ENCODE measurements around the gene KLHL29.

KLHL29 gene

DNA sequence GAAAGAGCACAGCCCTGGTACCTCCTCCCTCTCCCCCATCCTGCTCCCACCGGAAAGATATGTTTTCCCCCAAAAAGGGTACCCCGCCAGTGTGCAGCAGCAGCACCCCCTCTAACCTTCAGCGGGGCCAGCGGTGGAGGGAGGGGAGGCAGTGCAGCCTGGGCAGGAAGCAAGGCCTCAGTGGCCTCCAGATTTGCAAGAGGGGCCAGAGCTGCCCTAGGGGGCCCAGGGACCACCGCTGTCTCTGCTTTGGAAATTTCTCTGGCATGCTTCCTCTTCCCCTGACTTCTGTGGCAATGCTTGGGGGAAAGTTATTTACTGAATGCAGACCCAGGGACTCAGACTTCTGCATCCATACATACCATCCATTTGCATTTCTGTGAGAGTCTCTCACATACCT, 111.5 kb downstream of the KLHL29 start:
- DNase-seq: no peak

DNA sequence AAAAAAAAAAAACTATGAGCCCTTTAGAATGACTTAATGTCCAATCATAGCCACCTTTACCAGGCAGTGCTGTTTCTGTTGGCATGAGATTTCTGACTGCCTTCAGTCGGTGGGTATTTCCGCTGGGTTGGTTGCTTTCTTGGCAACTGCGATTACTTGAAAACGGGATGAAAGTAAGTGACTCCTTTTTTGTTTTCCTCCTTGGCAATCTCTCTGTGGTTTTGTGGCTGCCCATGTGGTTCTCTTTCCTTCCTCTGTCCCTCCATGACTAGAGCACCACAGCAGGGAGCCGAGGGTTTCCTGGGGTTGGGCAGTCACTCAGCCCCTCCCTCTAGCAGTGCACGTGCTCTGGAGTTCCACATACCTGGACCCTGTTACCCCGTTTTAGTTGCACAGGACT, 112.1 kb downstream of the KLHL29 start:
- DNase-seq: peak; percentile 35

DNA sequence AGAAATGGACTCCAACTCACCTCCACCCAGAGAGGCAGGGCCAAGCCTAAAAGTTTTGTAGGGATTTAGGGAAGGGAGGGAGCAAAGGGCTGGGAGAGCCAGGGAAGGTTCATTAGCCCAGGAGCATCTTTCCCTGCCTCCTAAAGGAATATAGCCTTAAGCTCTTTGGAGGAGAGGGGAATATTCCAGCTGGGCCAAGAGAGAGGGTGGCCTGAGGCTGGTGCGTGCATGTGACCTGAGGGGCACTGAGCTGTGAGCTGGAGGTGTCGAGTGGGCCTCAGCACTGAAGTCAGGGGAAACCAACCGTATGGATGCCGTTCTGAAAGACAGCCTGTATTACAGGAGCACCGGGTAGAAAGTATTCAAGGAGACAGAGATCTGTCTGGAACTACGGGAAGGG, 112.6 kb downstream of the KLHL29 start:
- no peak for DNase-seq

DNA sequence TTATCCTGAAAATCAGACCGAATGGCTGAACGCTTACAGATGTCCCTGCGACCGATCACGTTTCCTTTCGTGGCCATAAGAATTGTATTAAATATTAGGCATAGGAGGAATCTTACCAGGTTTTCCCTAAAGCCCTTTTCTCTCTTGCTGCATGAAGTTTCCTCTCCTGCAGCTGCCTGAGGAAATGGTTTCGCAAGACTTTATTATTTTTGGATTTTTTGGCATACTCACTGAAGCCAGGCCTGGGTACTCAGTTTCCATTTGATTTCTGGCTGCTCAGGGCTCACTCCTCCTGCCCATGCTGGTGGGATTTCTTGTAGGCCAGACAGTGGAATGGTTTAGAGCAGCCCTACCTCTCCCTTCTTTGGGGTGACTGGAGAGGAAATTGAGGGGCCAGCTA, 114.0 kb downstream of the KLHL29 start:
- DNase-seq: peak; percentile 19

DNA sequence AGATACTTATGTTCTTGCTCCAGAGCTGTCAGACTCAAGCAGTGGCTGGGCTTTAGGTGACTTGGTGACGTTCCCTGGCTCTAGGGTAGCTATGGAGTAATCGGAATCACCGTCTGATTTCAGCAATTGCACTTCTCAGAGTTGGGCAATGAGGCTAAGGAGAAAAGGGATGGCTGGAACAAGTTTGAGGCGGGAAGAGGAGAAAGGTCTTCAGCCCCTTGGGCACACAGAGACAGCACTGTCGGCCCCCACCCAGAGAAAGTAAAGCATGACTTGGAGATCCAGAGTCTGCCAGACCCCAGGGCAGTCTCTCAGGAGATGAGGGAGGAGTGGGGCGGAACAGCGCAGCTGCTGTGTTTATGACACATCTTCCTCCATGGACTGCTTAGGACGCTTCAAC, 114.5 kb downstream of the KLHL29 start:
- no peak for DNase-seq

DNA sequence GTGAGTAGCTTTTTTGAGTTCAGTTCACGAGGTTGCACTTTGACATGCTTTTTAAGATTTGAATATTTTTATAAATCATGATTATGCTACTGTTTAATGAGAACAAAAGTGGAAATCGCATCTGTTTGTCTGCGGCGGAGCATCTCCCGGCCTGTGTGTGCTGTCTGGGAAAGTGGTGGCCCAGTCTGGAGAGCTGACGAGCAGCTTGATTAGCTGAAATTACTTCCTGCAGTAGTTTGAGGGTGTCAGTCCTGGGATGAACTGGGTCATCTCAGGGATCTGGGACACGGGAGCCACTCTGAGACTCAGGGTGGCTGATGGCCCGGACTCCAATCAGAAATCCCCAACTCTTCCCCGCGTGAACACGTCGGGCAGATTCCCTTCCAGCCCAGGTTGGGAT, 115.9 kb downstream of the KLHL29 start:
- DNase-seq: no peak

DNA sequence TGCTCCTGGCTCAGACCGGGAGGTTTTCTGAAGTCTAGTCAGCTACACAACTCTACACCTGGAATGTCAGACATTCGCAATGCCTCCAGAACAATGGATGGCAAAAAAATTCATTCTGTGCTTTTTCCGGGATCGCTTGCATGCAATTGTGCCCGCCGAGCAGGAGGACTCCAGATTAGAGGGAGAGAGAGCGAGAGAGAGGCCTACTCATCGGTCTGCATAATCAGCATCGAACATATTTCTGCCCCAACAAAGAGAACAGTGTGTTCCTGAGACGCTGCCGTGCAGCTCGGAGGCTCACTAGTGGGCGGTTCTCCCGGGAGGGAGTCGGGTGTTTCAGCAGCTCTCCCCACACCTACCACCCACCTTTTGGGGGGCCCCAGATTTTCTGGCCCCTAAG, 117.1 kb downstream of the KLHL29 start:
- no peak for DNase-seq

DNA sequence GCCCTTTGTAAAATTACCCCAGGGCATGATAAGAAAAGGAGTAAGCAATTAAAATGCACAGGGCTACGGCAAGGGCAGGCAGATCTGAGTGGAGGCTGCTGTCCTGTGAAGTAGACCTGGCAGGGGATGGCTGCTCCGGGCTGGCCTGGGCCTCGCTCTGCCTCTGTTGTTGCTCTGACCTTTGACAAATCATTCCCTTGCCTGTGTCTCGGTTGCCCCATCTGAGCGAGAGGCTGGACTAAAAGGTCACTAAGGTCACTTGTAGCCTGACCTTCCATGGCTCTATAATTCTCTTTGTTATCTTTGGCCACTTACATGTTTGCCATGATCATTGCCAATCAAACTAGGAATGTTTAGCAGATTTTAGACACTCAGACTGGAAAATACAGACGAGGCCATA, 118.1 kb downstream of the KLHL29 start:
- no peak for DNase-seq

DNA sequence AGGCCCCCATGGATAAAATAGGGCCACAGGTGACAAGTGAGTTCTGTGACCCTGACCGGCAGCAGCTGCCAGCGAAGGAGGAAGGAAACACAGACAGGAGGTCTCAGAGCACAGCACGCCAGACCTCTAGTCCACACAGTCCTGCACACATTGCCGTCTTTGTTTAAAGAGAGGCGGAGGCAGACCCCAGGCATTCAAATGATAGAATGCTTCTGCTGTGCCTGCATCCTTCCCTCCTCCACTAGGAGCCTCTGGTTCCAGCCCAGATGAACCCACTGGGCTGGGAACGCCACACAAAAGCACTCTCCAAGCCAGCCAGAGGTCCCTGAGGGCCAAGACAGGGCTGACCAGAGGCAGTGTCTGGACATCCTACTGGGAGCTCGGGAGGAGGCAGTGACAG, 118.7 kb downstream of the KLHL29 start:
- no peak for DNase-seq

DNA sequence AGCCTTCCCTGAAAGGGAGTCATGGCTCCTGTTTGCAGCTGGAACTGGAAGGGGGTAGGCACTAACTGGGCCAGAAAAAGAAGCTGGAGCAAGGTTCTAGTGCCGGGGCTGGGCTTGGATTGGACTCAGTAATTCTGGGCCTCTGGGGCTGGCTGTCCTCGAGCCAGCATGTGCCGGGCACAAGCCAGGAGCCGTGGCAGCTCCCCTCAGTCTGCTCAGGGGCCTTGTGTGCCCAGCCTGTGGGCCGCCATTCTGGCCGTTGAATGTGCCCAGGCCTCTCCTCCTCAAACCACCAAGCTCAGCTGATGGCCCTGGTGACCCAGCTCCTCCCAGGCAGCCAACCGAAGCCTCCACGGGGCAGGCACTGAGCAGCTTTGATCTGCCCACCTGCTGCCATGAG, 119.6 kb downstream of the KLHL29 start:
- DNase-seq: no peak

DNA sequence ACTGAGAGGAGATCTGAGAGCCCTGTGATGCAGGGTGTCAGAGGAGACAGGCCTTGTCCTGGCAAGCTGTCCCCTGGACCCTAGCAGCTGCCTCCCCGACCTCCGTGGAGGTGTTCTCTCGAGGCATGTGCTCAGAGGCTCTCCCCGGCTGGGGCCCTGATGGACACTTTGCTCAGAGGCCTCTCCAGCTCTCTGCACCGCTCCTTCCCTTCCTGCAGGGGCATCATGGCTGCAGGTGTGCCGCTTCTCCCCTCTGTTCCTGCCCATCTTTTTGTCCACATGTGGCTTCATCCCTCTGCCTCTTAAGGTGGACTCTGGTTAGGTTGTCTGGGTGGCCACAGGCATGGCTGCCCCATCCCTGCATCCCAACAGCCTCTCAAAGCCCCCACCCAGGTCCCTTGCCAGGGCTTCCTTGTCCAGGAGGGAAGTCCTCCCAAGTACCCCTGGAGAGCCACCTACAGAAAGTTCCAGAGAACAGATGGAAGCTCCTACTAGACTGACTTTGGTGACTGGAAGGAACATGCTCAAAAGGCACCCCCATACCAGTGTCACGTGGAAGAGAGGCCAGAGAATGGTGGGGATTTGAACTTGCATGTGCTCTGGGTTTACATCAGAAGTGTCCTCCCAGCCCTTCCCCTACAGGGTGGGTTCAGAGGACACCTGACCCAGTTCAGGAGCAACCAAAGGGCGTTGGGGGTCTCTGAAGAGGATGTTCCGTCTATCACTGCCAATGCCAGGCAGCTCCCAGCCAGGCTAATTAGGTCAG, 120.4 kb downstream of the KLHL29 start:
- DNase-seq: no peak

DNA sequence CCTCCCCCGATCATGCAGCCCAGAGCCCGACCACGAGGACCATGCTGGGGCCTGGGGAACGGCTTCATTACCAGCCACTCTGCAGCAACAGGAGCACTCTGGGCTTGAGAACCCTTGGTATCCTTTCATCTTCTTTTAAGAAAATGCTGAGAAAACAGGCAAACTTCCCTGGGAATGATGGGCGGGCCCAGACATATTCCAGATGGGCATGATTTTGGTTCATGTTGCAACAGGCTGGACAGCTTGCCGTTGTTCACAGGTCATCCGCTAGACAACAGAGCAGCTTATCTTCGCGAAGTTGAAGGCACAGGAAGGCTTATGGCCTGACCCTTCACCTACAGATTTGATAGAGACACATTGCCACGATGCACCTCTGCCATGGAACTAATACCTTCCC, 121.0 kb downstream of the KLHL29 start:
- peak; percentile 27 for DNase-seq

DNA sequence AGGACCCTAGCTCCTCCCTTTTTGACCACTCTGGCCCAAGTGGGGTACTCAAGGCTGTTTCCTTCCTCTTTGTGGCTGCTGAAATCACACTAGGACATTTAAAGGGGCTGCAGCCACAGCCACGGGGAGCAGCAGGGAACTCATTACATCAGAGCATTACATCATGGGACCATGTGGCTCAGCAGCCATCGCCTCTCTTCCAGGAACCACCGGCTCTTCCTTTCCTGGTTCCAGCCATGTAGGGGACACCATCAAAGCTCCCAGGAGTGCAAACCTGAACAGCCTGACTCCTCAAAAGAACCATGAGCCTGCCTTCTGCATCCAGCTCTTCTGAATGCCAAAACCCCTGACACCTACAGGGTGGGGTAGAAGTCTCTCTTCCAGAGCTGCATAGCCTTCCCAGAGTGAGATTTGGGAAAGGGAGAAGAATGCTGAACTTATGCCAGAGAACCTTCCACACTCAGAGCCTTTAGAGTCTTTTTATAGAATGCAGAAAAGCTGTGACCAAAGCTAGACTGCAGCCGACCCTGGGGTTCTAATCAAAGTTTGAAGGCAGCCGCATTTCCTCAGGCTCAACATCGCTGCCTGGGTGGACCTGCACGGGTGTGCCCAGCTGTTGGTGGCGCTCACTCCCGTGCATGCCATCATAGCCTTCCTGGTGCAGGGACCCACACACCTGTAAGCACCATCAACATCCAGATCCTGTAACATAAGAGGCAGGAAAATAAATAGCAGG, 121.7 kb downstream of the KLHL29 start:
- no peak for DNase-seq

DNA sequence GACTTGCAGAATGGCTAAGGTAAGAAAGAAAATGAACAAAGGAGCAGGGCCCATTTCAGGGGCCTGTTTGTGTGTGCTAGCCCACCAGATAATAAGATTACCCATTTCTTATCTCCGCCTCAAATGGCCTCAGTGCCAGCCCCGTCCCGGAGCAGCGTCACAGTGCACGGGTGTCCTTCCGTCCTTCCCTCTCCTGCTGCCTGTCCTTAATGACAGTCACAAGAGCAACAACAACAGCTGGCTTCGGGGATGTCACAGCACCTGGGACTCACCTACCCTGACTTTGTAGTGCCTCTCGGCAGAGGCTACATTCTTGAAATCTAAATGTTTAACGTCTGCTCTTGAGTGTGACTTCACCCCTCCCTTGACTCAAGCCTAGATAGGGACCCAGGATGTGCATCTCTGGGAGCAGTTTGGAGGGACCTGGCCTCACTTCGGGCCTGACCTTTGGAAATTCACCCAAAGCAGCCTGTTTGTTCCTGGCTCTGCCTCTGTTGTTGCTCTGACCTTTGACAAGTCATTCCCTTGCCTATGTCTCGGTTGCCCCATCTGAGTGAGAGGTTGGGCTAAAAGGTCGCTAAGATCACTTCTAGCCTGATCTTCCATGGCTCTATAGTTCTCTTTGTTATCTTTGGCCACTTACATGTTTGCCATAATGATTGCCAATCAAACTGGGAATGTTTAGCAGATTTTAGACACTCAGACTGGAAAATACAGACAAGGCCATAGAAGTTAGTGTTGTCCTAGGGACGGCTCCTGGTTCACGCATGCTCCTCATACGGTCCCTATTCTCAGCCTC, 122.5 kb downstream of the KLHL29 start:
- no peak for DNase-seq

DNA sequence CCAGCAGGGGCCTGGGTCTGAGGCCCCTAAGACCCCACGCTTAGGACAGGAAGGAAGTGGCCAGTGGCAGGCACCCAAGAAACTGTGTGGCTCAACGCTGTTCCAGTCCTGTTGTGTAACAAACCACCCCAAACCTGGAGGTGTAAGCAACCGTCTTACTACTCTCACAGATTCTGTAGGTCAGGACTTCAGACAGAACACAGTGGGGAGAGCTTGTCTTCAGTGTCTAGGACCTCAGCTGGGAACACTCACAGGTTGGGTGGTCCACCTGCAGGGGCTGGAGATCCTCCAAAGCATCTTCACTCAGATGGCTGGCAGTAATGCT, 123.0 kb downstream of the KLHL29 start:
- no peak for DNase-seq

DNA sequence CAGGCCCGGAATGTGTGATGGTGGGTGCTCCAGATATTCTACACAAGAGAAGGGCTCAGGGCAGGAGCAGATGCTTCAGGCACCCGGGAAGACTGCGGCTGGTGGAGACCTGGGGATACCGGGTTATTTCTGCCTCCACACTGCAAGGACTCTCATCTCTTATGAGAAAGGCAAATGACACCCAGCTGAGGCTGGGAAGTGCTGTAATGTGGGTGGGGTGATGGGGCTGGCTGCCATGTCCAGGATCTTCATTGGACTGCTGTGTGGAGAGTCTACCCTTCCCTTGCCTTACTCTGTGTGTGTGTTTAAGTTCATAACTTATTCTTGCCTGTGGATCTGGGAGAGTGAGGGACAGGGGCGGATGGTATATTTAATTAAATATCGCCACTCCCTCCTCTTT, 124.1 kb downstream of the KLHL29 start:
- no peak for DNase-seq

DNA sequence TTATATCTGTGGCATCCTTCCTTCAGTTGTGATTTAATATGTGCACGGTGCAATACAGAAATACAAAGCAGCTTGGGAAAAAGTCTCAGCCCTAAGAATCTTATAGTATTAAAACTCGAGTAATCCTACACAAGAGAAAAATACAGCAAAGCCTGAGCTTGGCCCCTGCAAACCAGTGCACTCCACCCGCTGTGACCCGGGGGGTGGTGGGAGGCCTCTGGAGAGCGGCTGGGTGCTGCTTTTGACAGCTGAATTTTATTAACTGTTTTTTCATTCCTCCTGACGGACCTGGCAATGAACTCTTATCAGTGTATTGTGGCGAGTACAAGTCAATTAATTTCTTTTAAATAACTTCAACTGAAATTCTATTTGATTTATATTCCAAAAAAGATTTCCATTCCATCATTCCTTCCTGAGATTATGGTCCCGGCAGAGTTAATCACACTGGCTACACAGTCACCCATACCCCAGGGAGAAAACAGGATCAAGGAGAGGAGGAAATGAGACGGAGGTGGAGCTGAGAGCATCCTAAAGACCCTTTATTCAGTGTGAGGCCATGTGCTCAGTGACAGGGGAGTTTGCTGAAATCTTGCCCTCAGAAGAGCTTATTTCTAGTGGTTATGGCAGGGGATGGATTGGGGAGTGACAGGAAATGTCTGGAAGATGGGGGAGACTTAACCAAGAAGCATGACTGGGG, 124.8 kb downstream of the KLHL29 start:
- no peak for DNase-seq

DNA sequence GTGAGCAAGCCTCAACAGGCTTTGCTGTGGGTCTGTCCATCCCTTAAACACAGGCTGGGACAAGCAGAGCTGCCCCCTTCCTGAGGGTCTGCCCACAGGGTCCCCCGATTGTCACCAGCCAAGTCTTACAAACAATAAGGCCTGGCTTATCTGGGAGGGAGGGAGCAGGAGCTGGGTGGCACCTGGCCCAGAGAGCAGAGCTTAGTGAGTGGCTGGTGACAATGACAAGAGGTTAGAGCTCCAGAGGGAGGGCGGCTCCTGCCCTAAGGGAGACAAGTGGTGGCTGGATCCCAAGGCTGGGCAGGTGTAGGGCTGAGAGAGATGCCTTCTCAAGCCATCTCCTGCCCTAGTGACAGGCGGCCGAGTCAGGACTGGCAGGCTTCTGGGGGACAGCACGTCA, 125.5 kb downstream of the KLHL29 start:
- no peak for DNase-seq

DNA sequence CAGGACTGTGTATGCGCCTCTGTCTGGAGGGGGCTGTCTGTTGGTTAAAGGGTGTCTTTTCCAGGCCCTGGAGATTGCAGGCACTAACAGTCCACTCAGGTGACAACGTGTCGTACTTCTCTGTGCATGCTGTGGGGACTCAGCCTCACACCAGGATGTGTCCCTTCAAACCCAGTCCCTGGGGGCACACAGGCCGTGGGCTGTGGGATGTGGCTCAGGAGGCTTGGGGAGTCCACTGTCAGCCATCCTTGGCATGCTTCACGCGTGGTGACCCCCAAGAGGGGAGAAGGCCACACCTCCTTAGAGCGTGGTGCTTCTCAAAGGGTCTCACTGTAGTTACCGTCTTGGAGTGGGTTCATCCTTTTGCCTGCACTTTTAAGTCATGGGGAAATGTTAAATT, 127.8 kb downstream of the KLHL29 start:
- no peak for DNase-seq

DNA sequence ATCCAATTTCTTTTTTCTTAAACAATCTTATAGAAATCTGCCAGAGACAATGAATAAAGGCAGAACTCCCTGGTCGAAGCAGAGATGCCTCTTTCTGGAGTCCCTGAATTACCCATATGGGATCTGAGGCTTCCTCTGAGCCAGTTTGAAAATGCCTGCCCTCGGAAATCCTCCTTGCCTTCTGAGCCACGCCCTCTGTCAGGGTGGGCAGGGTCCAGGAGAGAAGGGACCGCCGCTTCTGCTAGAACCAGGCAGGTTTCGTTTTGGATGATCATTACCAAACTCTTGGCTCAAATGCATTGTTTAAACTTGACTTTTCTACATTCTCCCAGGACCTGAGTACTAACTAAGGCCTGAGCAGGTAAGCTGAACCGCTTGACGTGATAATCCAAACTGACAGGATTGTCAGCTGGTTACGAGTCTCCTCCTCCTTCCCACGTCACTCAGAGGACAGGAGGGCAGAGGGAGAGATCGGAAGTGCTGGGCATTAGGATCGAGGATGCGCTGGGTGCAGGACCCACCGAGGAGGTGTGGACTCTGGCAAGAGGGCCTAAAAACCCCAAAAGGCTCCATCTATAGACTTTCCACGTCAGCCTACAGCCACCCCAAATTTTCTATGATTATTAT, 128.4 kb downstream of the KLHL29 start:
- DNase-seq: no peak

DNA sequence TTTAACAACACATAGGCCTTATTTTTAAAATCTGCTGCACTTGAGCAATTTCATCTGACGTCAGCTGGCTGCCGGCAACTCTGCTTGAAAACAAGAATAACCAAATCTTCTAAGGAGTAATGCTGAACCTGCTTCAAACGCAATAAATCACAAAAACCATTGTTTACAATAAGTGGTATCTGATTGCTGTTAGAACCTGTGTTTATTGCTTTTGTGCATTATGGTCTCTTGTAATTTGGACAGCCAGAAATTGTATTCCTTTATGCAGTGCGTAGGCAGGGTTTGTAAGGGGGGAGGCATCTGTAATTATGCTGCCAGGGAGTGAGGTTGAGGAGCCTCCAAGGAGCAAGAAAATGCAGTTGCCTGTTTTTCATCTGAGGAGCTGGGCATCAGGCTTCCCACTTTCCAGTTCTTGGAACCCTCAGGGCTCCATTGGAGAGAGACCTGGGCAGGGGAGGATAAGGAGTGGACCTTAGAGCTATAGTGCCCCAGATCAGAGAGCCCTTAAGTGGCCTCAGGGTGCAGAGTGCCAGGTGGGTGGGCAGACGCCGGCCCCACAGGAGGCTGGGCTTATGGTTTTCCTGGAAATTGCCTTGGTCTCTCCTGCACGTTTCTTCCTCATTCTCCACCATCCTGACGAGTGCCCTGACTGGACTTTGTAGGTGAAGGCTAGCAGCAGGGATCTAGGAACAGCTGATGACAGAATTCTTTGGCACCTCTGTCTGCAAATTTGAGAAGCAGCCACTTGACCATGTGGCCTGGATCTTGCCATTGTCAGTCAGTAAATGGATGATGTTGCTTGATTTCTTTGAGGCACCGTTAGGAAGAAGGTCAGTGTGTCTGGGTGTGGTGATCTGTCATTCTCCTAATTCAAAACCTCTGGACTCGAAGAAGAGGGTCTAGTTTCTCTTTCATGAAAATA, 129.2 kb downstream of the KLHL29 start:
- no peak for DNase-seq
